HEK293T (cell line): ENCODE data around the gene DET1.

Experiments used
- ARNT ChIP-seq: fragments of 450-650 bp; IDR thresholded peaks from 2 replicates; pipeline ENCODE4 v1.6.1; 2017; ENCODE audit warnings: mild to moderate bottlenecking
- BHLHE40 ChIP-seq: fragments of 450-650 bp; IDR thresholded peaks from 2 replicates; pipeline ENCODE4 v1.6.1; 2016; ENCODE audit warnings: mild to moderate bottlenecking, moderate library complexity, borderline replicate concordance
- CTBP1 ChIP-seq: fragments of 450-650 bp; IDR thresholded peaks from 2 replicates; pipeline ENCODE4 v1.6.1; 2016; ENCODE audit warnings: borderline replicate concordance
- FOXA1 ChIP-seq: fragments of 450-650 bp; IDR thresholded peaks from 2 replicates; pipeline ENCODE4 v1.6.1; 2016; ENCODE audit warnings: mild to moderate bottlenecking
- FOXK2 ChIP-seq: fragments of 450-650 bp; IDR thresholded peaks from 2 replicates; pipeline ENCODE4 v1.6.1; 2016; ENCODE audit warnings: mild to moderate bottlenecking
- HDGF ChIP-seq: fragments of 450-650 bp; IDR thresholded peaks from 2 replicates; pipeline ENCODE4 v1.6.1; 2017; ENCODE audit warnings: antibody characterized with exemption, borderline replicate concordance
- NFRKB ChIP-seq: fragments of 450-650 bp; IDR thresholded peaks from 2 replicates; pipeline ENCODE4 v1.6.1; 2016; ENCODE audit warnings: mild to moderate bottlenecking, moderate library complexity
- SP1 ChIP-seq: fragments of 450-650 bp; IDR thresholded peaks from 2 replicates; pipeline ENCODE4 v1.6.1; 2017
- SUZ12 ChIP-seq: fragments of 450-650 bp; IDR thresholded peaks from 2 replicates; pipeline ENCODE4 v1.6.1; 2016; ENCODE audit warnings: mild to moderate bottlenecking
- TARDBP ChIP-seq: fragments of 450-650 bp; IDR thresholded peaks from 2 replicates; pipeline ENCODE4 v1.6.1; 2016
- ZNF384 ChIP-seq: fragments of 450-650 bp; IDR thresholded peaks from 2 replicates; pipeline ENCODE4 v1.6.1; 2016
- TF ChIP-seq, protein P1 (sequence below): fragments of 450-650 bp; IDR thresholded peaks from 2 replicates; pipeline ENCODE4 v1.6.1; 2016

DNA sequence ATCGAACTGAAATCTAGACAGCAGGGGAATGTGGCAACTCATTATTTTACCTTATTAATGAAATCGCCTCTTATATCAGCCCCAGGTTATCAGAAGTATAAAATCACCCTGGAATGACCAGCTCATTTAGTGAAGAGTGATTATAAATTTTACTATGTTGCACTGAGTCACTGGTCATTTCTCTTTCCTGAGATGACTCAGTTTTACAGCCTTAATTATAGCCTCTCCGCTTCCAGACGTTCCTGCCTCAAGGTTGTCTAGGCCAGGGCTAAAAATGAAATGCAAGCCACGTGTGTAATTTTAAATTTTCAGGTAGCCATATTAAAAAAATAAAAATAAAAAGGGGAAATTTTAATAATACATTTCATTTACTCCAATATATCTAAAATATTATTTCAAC is 33.3 kb downstream of the DET1 start:
- TF ChIP-seq FOXA1 (no peak), ZNF384 (no peak), TARDBP (no peak), FOXK2 (no peak), ARNT (no peak), SUZ12 (no peak), HDGF (no peak), BHLHE40 (no peak), CTBP1 (no peak), SP1 (no peak), NFRKB (no peak)
- TF ChIP-seq, protein P1, sequence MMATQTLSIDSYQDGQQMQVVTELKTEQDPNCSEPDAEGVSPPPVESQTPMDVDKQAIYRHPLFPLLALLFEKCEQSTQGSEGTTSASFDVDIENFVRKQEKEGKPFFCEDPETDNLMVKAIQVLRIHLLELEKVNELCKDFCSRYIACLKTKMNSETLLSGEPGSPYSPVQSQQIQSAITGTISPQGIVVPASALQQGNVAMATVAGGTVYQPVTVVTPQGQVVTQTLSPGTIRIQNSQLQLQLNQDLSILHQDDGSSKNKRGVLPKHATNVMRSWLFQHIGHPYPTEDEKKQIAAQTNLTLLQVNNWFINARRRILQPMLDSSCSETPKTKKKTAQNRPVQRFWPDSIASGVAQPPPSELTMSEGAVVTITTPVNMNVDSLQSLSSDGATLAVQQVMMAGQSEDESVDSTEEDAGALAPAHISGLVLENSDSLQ: no peak
